IPS-15b (cell line): ENCODE data around the gene ECD.

Experiments used
- H3K27me3 ChIP-seq: one replicate; pipeline ENCODE4 v1.6.1; 2013; ENCODE audit warnings: low read length; ENCODE audit not compliant: control insufficient read depth, insufficient read depth
- H3K36me3 ChIP-seq: one replicate; pipeline ENCODE4 v1.6.1; 2013; ENCODE audit warnings: low read length; ENCODE audit not compliant: control insufficient read depth, insufficient read depth
- H3K4me1 ChIP-seq: one replicate; pipeline ENCODE4 v1.6.1; 2013; ENCODE audit warnings: mild to moderate bottlenecking, low read length; ENCODE audit not compliant: control insufficient read depth, insufficient read depth
- H3K4me3 ChIP-seq: one replicate; pipeline ENCODE4 v1.5.1; 2013; ENCODE audit warnings: low read depth, low read length
- H3K9ac ChIP-seq: one replicate; pipeline ENCODE4 v1.6.1; 2013; ENCODE audit warnings: low read depth, mild to moderate bottlenecking, low read length
- H3K9me3 ChIP-seq: one replicate; pipeline ENCODE4 v1.6.1; 2013; ENCODE audit warnings: mild to moderate bottlenecking, low read length; ENCODE audit not compliant: control insufficient read depth, insufficient read depth

ECD gene

DNA sequence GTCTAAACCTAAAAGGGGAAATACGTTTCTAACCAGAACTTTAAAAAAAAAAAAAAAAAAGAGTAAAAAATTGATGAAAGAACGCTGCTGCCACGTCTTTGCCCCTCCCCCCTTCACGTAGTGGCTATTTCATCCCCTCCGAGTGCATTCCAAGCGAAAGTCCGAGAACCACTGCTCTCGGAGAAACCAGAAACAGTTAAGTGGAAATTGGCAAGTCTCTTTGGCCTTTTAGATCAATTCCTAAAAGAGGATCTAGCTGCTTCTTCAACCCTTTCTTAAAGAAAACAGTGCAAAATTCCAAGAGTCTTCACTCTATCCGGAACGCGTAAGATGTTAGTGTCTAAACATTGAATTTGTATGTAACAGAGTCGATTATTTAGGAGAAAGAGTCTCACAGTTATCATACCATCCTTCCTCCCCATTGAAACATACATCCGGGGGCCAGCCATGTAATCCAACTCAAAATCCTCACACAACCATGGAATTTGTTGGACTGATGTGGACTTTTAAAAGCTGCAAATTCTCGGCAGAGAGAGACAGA lies 72.3 kb downstream of the ECD start:
- H3K9me3 ChIP-seq: no peaks in the 10 kb centered on the region
- no peaks in the 10 kb centered on the region for H3K36me3 ChIP-seq
- no peaks in the 10 kb centered on the region for H3K27me3 ChIP-seq
- peaks cover 11% of the 10 kb centered on the region for H3K4me1 ChIP-seq
- H3K9ac ChIP-seq: peak overlapping the region; percentile 95
- H3K4me3 ChIP-seq: peak overlapping the region; percentile 79

DNA sequence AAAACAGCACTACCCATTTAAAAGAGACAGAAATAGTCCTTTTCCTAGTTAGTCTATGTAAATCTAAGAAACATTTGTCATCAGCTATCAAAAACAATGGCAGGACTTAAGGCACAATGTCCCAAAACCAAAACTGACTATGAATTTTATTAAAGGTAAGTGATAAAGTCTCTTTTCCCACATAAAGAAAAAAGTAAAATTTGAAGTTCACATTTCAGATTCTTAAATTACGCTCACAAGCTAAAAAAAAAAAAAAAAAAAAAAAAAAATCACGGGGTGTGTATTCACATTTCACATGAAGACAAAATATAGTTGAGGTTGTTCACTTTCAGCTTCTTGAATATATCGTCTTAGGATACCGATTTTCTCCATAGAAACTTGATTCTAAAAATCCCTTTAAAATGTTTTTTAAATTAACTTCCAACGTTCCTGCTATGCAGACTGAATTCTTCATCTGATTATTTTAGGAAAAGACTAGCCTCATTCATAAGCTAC lies 72.8 kb downstream of the ECD start:
- no peaks in the 10 kb centered on the region for H3K27me3 ChIP-seq
- H3K36me3 ChIP-seq: no peaks in the 10 kb centered on the region
- no peaks in the 10 kb centered on the region for H3K9me3 ChIP-seq
- H3K9ac ChIP-seq: no peak overlapping the region
- H3K4me3 ChIP-seq: peak overlapping the region; percentile 79
- peaks cover 11% of the 10 kb centered on the region for H3K4me1 ChIP-seq

DNA sequence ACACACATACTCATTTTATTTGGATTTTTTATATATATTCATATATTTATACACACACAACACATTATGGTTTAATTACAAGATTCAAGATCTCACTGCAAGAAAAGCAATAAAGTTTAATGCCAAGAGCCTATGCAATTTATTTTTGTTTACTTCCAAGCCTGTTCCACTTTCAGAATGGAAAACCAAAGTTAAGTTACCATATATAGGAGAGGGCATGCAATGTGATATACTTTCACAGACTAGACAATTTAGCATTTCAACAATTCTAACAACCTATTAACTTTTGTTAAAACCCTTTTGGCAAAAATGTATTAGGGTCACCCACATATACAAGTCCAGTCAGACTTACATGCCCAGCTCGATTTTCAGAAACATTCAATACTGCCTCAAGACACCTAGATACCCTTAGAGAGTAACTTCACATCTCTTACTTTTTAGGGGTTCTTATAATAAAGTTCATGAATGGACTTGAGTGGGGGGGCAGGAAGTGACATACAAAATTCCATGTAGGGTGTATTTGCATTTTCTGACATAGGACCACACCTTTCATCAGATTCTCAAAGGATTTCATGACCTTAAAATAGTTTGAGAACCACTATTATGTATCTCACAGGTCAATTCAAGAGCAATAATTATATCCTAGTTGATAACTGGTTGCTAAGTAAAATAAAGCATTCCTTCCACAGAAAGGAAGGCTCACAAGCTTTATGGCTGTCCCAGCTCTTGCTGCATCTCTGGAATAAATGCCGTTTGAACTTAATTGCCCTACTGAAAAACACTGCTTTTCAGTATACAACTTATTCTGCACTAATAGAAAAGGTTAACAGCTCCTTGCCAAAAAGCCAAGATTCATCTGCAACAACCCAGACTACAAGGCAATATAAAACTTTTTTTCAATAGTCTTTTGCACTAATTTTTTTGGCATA lies 73.6 kb downstream of the ECD start:
- H3K36me3 ChIP-seq: no peaks in the 10 kb centered on the region
- no peak overlapping the region for H3K9ac ChIP-seq
- H3K4me3 ChIP-seq: peak overlapping the region; percentile 79
- peaks cover 11% of the 10 kb centered on the region for H3K4me1 ChIP-seq
- H3K9me3 ChIP-seq: no peaks in the 10 kb centered on the region
- H3K27me3 ChIP-seq: no peaks in the 10 kb centered on the region

DNA sequence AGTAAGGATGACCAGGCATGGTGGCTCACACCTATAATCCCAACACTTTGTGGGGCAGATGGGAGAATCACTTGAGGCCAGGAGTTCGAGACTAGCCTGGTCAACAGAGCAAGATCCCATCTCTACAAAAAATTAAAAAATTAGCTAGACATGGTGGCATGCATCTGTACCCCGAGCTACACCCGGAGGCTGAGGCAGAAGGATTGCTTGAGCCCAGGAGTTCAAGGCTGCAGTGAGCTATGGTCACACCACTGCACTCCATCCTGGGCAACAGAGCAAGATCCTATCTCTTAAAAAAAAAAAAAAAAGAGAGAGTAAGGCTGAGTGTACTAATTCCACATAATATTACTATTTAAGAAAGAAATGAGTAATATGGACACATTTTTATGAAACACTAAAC lies 75.0 kb downstream of the ECD start:
- no peak overlapping the region for H3K9ac ChIP-seq
- no peaks in the 10 kb centered on the region for H3K27me3 ChIP-seq
- no peaks in the 10 kb centered on the region for H3K36me3 ChIP-seq
- H3K4me1 ChIP-seq: peaks cover 11% of the 10 kb centered on the region
- H3K4me3 ChIP-seq: no peak overlapping the region
- no peaks in the 10 kb centered on the region for H3K9me3 ChIP-seq

DNA sequence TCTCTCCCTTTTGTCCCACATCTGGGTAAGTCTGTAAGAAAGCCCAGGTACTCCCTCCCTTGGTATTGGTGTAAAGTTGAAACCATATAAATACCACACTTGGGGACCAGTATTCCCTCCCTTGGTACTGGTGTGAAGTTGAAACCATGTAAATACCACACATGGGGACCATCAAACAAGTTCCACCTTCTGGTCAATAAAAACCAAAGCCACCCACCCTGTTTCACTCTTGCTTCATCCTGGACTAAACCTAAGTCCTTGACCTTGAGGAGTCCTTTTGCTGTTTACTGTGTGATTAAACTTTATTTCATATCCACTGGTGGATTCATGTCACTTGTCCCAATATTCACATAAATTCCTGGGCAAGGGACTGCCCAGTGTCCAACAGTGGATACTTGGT lies 79.5 kb downstream of the ECD start:
- no peaks in the 10 kb centered on the region for H3K9me3 ChIP-seq
- H3K36me3 ChIP-seq: no peaks in the 10 kb centered on the region
- H3K4me1 ChIP-seq: no peaks in the 10 kb centered on the region
- no peak overlapping the region for H3K4me3 ChIP-seq
- no peaks in the 10 kb centered on the region for H3K27me3 ChIP-seq
- no peak overlapping the region for H3K9ac ChIP-seq

DNA sequence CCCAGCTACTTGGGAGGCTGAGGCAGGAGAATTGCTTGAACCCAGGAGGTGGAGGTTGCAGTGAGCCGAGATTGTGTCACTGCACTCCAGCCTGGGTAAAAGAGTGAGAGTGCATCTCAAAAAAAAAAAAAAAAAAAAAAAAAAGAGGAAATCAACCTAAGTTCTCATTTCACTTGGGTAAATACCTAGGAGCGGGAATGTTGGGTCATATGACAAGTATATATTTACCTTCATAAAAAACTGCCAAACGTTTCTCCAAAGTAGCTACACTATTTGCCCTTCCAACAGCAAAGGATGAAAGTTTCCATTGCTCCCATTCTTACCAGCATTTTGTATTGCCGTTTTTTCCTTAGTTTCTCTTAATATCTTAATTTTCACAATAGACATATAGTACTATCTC lies 81.0 kb downstream of the ECD start:
- Histone ChIP-seq H3K27me3 (no peaks in the 10 kb centered on the region), H3K4me3 (no peak overlapping the region), H3K36me3 (no peaks in the 10 kb centered on the region), H3K9ac (no peak overlapping the region), H3K4me1 (no peaks in the 10 kb centered on the region), H3K9me3 (no peaks in the 10 kb centered on the region)

DNA sequence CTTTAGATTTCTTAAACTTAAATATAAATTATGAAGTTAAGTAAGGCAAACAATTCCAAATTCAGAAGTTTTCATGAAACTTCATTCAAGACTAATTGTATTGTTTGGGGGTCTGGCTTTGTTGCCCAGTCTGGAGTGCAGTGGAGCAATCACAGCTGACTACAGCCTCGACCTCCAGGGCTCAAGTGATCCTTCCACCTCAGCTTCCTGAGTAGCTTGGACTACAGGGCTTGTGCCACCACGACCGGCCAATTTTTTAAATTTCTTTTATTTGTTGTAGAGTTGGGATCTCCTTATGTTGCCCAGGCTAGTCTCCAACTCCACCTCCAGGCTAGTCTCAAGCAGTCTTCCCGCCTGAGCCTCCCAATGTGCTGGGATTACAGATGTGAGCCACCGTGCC lies 83.6 kb downstream of the ECD start:
- H3K9ac ChIP-seq: no peak overlapping the region
- H3K4me1 ChIP-seq: no peaks in the 10 kb centered on the region
- H3K4me3 ChIP-seq: no peak overlapping the region
- no peaks in the 10 kb centered on the region for H3K36me3 ChIP-seq
- no peaks in the 10 kb centered on the region for H3K9me3 ChIP-seq
- no peaks in the 10 kb centered on the region for H3K27me3 ChIP-seq
